IMR-90 (cell line): ENCODE measurements around the gene AAK1. TPM values are rescaled to one million over a fixed set of nuclear protein-coding genes. Genes with fewer than 3 reads are reported as not detected.

Source experiments
- ATAC-seq: fragments of 200-7000 bp; cut with Tn5 transposase; 2 replicates; pipeline ENCODE4 v1.9.1; 2020; ENCODE audit warnings: low read depth, mild to moderate bottlenecking, moderate library complexity
- BruUV-seq: library from RNA; stranded (reverse); fragments of 400-500 nt; replicated peaks from 2 replicates; lab custom pipeline; 2021; lab: Mats Ljungman, UMichigan
- CTCF ChIA-PET: fragments of 300-600 bp; formaldehyde crosslinking; extraction: SDS; loops from one replicate; lab custom pipeline; 2021; ENCODE audit warnings: antibody characterized with exemption; lab: Yijun Ruan, JAX
- POLR2A ChIA-PET: fragments of 300-600 bp; sonication (Branson Sonifier 250); formaldehyde crosslinking; loops from one replicate; lab custom pipeline; 2022; ENCODE audit warnings: antibody characterized with exemption; ENCODE audit not compliant: unreplicated experiment; lab: Charles Lee
- DNase-seq: peaks from one replicate; pipeline ENCODE4 v3.0.0; 2013
- H2AFZ ChIP-seq: replicated peaks from 2 replicates; pipeline ENCODE3; 2013; ENCODE audit warnings: low read length, mild to moderate bottlenecking; ENCODE audit not compliant: poor library complexity
- H2AK5ac ChIP-seq: 2 replicates; pipeline ENCODE4 v1.6.1; 2013; ENCODE audit warnings: low read depth, low read length, inconsistent platforms
- H2AK9ac ChIP-seq: replicated peaks from 2 replicates; pipeline ENCODE3; 2013; ENCODE audit warnings: mild to moderate bottlenecking, low read depth, low read length, moderate library complexity; ENCODE audit not compliant: poor library complexity
- H2BK120ac ChIP-seq: 2 replicates; pipeline ENCODE4 v1.6.1; 2013; ENCODE audit warnings: low read depth, low read length, inconsistent platforms
- H2BK15ac ChIP-seq: 3 replicates; pipeline ENCODE4 v1.6.1; 2013; ENCODE audit warnings: low read depth, low read length, inconsistent platforms
- H2BK20ac ChIP-seq: 2 replicates; pipeline ENCODE4 v1.6.1; 2013; ENCODE audit warnings: low read depth, mild to moderate bottlenecking, inconsistent platforms, low read length, moderate library complexity
- H2BK5ac ChIP-seq: 2 replicates; pipeline ENCODE4 v1.6.1; 2013; ENCODE audit warnings: mild to moderate bottlenecking, low read depth, low read length, inconsistent platforms; ENCODE audit not compliant: poor library complexity, severe bottlenecking
- H3K14ac ChIP-seq: replicated peaks from 2 replicates; pipeline ENCODE4 v1.6.1; 2013; ENCODE audit warnings: low read depth, low read length, inconsistent platforms
- H3K18ac ChIP-seq: 2 replicates; pipeline ENCODE4 v1.6.1; 2013; ENCODE audit warnings: low read depth, low read length, control low read depth
- H3K23ac ChIP-seq: 2 replicates; pipeline ENCODE4 v1.6.1; 2013; ENCODE audit warnings: low read depth, low read length, inconsistent platforms
- H3K27ac ChIP-seq: 2 replicates; pipeline ENCODE4 v1.5.1; 2013; ENCODE audit warnings: mild to moderate bottlenecking, control low read depth, low read length; ENCODE audit not compliant: insufficient read depth
- H3K27me3 ChIP-seq: 2 replicates; pipeline ENCODE4 v1.6.1; 2013; ENCODE audit warnings: low read length; ENCODE audit not compliant: control insufficient read depth, insufficient read depth
- H3K36me3 ChIP-seq: 2 replicates; pipeline ENCODE4 v1.6.1; 2013; ENCODE audit warnings: low read length, mixed read lengths; ENCODE audit not compliant: control insufficient read depth, insufficient read depth
- H3K4ac ChIP-seq: 2 replicates; pipeline ENCODE4 v1.6.1; 2013; ENCODE audit warnings: low read depth, low read length, inconsistent platforms
- H3K4me1 ChIP-seq: 2 replicates; pipeline ENCODE4 v1.6.1; 2013; ENCODE audit warnings: low read length, mixed read lengths; ENCODE audit not compliant: control insufficient read depth, insufficient read depth
- H3K4me2 ChIP-seq: 2 replicates; pipeline ENCODE4 v1.6.1; 2013; ENCODE audit warnings: low read depth, mild to moderate bottlenecking, control low read depth, low read length, moderate library complexity
- H3K4me3 ChIP-seq: 2 replicates; pipeline ENCODE4 v1.5.1; 2013; ENCODE audit warnings: low read depth, mild to moderate bottlenecking, control low read depth, low read length, moderate library complexity; ENCODE audit not compliant: insufficient read depth
- H3K56ac ChIP-seq: 2 replicates; pipeline ENCODE4 v1.6.1; 2013; ENCODE audit warnings: low read length, inconsistent platforms; ENCODE audit not compliant: insufficient read depth; ENCODE audit errors: extremely low read depth
- H3K79me1 ChIP-seq, 2 experiments: 2 replicates each; pipeline ENCODE4 v1.6.1; 2013; ENCODE audit warnings: low read length in 2 of 2, inconsistent platforms in 1 of 2, low read depth in 1 of 2
- H3K9ac ChIP-seq: 2 replicates; pipeline ENCODE4 v1.6.1; 2013; ENCODE audit warnings: low read depth, low read length, control low read depth
- H3K9me1 ChIP-seq: 2 replicates; pipeline ENCODE4 v1.6.1; 2013; ENCODE audit warnings: low read length, inconsistent platforms; ENCODE audit not compliant: insufficient read depth
- H3K9me3 ChIP-seq: 2 replicates; pipeline ENCODE4 v1.6.1; 2013; ENCODE audit warnings: low read length; ENCODE audit not compliant: control insufficient read depth, insufficient read depth
- H4K20me1 ChIP-seq: 2 replicates; pipeline ENCODE4 v1.6.1; 2013; ENCODE audit warnings: low read length, inconsistent platforms; ENCODE audit not compliant: insufficient read depth
- H4K5ac ChIP-seq: 2 replicates; pipeline ENCODE4 v1.6.1; 2013; ENCODE audit warnings: mild to moderate bottlenecking, low read depth, low read length, control low read depth
- H4K8ac ChIP-seq, 2 experiments: 2 replicates each; pipeline ENCODE4 v1.6.1; 2013; ENCODE audit warnings: low read depth in 2 of 2, low read length in 2 of 2, control low read depth in 1 of 2, inconsistent platforms in 1 of 2
- H4K91ac ChIP-seq: 2 replicates; pipeline ENCODE4 v1.6.1; 2013; ENCODE audit warnings: low read depth, low read length, inconsistent platforms; ENCODE audit not compliant: insufficient read depth
- BHLHE40 ChIP-seq: fragments of 150-350 bp; IDR thresholded peaks from 2 replicates; pipeline ENCODE4 v1.6.1; 2016; ENCODE audit warnings: mild to moderate bottlenecking, low read depth, low read length
- CEBPB ChIP-seq: IDR thresholded peaks from 2 replicates; pipeline ENCODE4 v1.6.1; 2012; ENCODE audit warnings: low read depth, low read length, improper control_type of control experiment
- CHD1 ChIP-seq: IDR thresholded peaks from 2 replicates; pipeline ENCODE4 v1.6.1; 2012; ENCODE audit warnings: low read depth, low read length, improper control_type of control experiment
- CTCF ChIP-seq: conservative IDR thresholded peaks from 2 replicates; pipeline ENCODE4 v1.5.1; 2012; ENCODE audit warnings: mild to moderate bottlenecking, low read depth, low read length, improper control_type of control experiment
- ELK1 ChIP-seq: fragments of 150-350 bp; IDR thresholded peaks from 2 replicates; pipeline ENCODE4 v1.6.1; 2016; ENCODE audit warnings: low read depth, mild to moderate bottlenecking, low read length, moderate library complexity, borderline replicate concordance
- FOS ChIP-seq: fragments of 150-350 bp; IDR thresholded peaks from 2 replicates; pipeline ENCODE4 v1.6.1; 2016; ENCODE audit warnings: low read depth, low read length
- MAFK ChIP-seq: IDR thresholded peaks from 2 replicates; pipeline ENCODE4 v1.6.1; 2012; ENCODE audit warnings: low read depth, low read length, improper control_type of control experiment
- MAZ ChIP-seq: IDR thresholded peaks from 2 replicates; pipeline ENCODE4 v1.6.1; 2012; ENCODE audit warnings: low read depth, mild to moderate bottlenecking, low read length, improper control_type of control experiment, moderate library complexity, borderline replicate concordance
- MXI1 ChIP-seq: IDR thresholded peaks from 2 replicates; pipeline ENCODE4 v1.6.1; 2012; ENCODE audit warnings: low read depth, mild to moderate bottlenecking, low read length, moderate library complexity, borderline replicate concordance
- NFE2L2 ChIP-seq: fragments of 150-350 bp; IDR thresholded peaks from 2 replicates; pipeline ENCODE4 v1.6.1; 2016; ENCODE audit warnings: low read depth, mild to moderate bottlenecking, low read length
- POLR2A ChIP-seq: IDR thresholded peaks from 2 replicates; pipeline ENCODE4 v1.6.1; 2012; ENCODE audit warnings: mild to moderate bottlenecking, low read depth, low read length
- RAD21 ChIP-seq: IDR thresholded peaks from 2 replicates; pipeline ENCODE4 v1.6.1; 2012; ENCODE audit warnings: low read length, improper control_type of control experiment
- RCOR1 ChIP-seq: IDR thresholded peaks from 2 replicates; pipeline ENCODE4 v1.6.1; 2012; ENCODE audit warnings: mild to moderate bottlenecking, low read length, improper control_type of control experiment; ENCODE audit not compliant: insufficient replicate concordance
- RFX5 ChIP-seq: IDR thresholded peaks from 2 replicates; pipeline ENCODE4 v1.8.0; 2012; ENCODE audit warnings: low read depth, mild to moderate bottlenecking, low read length, moderate library complexity
- SMC3 ChIP-seq: fragments of 150-350 bp; IDR thresholded peaks from 2 replicates; pipeline ENCODE4 v1.6.1; 2016; ENCODE audit warnings: low read depth, mild to moderate bottlenecking, antibody characterized with exemption, low read length, moderate library complexity
- USF2 ChIP-seq: fragments of 150-350 bp; IDR thresholded peaks from 2 replicates; pipeline ENCODE4 v1.6.1; 2017; ENCODE audit warnings: mild to moderate bottlenecking, antibody characterized with exemption, low read length, low read depth
- WGBS, 2 experiments: methylation state at CpG; one replicate each; pipeline versions ENCODE4 v1.1.5 to v1.1.7; 2013; ENCODE audit warnings: missing lambda C conversion rate in 2 of 2; ENCODE audit not compliant: insufficient read length in 1 of 2; ENCODE audit errors: extremely low coverage in 2 of 2; 5-methylcytosine and 5-hydroxymethylcytosine counted together
- dilution Hi-C: fragments of 300-500 bp; cut with HindIII; formaldehyde crosslinking; loops from one replicate; pipeline ENCODE4 v1.14.3; 2018; ENCODE audit warnings: low sequenced_read_pairs; ENCODE audit not compliant: unreplicated experiment
- in situ Hi-C: fragments of 300-500 bp; cut with MboI; formaldehyde crosslinking; loops from 3 replicates; pipeline ENCODE4 v1.14.3; 2019; ENCODE audit warnings: low sequenced_read_pairs, inconsistent platforms, mixed read lengths
- intact Hi-C: fragments of 100-400 bp; cut with micrococcal nuclease; formaldehyde crosslinking; loops from 2 replicates; pipeline ENCODE4 v1.10.0; 2022
- polyA plus RNA-seq, 3 experiments: library from polyadenylated mRNA; depleted of rRNA; stranded (reverse); fragments of >200 nt; gene quantifications; 2 replicates each; pipeline ENCODE4 v1.2.3, GENCODE V29; 2012; ENCODE audit warnings: low replicate concordance in 1 of 3
- total RNA-seq: library from RNA; depleted of rRNA; stranded (reverse); fragments of >200 nt; gene quantifications from 2 replicates; pipeline ENCODE4 v1.2.3, GENCODE V29; 2012

AAK1 gene
- total and polyA plus RNA-seq, 2 of the 4 experiments (the other 2 are of a cell fraction), result 21.9 to 26.5 TPM

GRCh38 chr2:69474688-69475087, 168.9 kb downstream of the AAK1 start:
- in situ Hi-C loops (no loop called here), intact Hi-C loops (no loop called here), dilution Hi-C loops (no loop called here)
- H3K4ac ChIP-seq, result no peak overlapping the region
- H2BK20ac ChIP-seq, result no peak overlapping the region
- no peak overlapping the region for H4K91ac ChIP-seq
- no TSS peak for BruUV-seq
- H2AK5ac ChIP-seq, result no peak overlapping the region
- H3K79me1 ChIP-seq, result peaks cover 6 to 12% of the 10 kb centered on the region in 2 experiments
- H4K8ac ChIP-seq, result no peak overlapping the region
- H3K14ac ChIP-seq, result no peak overlapping the region
- no peak overlapping the region for H3K4me2 ChIP-seq
- no peak overlapping the region for H3K18ac ChIP-seq
- DNase-seq (no peak), ATAC-seq (no peak)
- no peaks in the 10 kb centered on the region for H3K4me1 ChIP-seq
- no peak overlapping the region for H2BK5ac ChIP-seq
- TF ChIP-seq RAD21 (no peak), CTCF (no peak), RCOR1 (no peak), ELK1 (no peak), POLR2A (no peak), BHLHE40 (no peak), NFE2L2 (no peak), CHD1 (no peak), SMC3 (no peak), MAFK (no peak), RFX5 (no peak), FOS (no peak), CEBPB (no peak), USF2 (no peak), MAZ (no peak), MXI1 (no peak)
- no peak overlapping the region for H3K27ac ChIP-seq
- peaks cover 7% of the 10 kb centered on the region; the same call in 1 of the 2 replicates for H3K9me1 ChIP-seq
- POLR2A ChIA-PET, result no interaction called here
- H2BK15ac ChIP-seq, result no peak overlapping the region
- H3K27me3 ChIP-seq, result no peaks in the 10 kb centered on the region
- no peak overlapping the region for H3K23ac ChIP-seq
- H4K5ac ChIP-seq, result no peak overlapping the region
- H3K56ac ChIP-seq, result no peak overlapping the region
- CTCF ChIA-PET, result no interaction called here
- H2AK9ac ChIP-seq, result no peak overlapping the region
- H3K9ac ChIP-seq, result no peak overlapping the region
- peaks cover 9% of the 10 kb centered on the region for H3K36me3 ChIP-seq
- H2BK120ac ChIP-seq, result no peak overlapping the region
- H4K20me1 ChIP-seq, result no peaks in the 10 kb centered on the region; the same call in 1 of the 2 replicates
- WGBS, 2 experiments, result no CpG with 5 or more reads among the region's 2 CpGs
- no peaks in the 10 kb centered on the region for H3K9me3 ChIP-seq
- no peak overlapping the region for H2AFZ ChIP-seq
- H3K4me3 ChIP-seq, result no peak overlapping the region
